GM12801 (cell line): ENCODE data around the gene EGFLAM.

Experiments
- TF ChIP-seq, protein P1 (sequence below): IDR thresholded peaks from one replicate; pipeline ENCODE4 v1.5.1; 2011; ENCODE audit warnings: control low read depth; ENCODE audit not compliant: insufficient read length; ENCODE audit errors: extremely low read depth

Gene EGFLAM

DNA sequence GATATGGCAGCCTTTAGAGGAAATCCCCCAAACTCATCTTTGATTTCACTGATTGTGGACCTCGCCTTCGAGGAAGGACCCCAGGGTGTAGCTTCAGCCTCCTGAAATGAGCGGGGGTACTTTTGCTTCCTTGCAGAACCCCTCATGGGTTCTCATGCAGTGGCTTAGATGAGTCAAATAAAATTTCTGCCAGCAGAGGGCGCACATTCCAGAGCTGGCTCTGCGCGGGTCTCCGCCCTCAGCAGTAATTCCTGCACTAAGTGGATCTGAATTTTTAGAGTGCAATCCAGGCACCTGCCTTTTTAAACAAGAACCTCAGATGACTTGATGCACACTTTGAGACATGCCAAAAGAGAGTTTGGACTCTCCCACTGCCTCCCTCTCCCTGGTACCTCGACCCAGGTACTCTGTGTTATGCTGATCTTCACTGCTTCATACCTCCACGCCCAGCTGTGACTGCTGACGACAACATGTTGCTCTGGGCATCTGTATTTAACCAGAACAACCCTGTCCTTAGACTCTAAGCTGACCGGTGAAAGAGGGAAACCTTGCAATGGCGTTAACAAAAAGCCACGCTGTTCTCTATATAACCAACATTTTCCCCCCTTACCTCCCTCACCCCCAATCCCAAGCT, 7.3 kb downstream of the EGFLAM start:
- TF ChIP-seq, protein P1, sequence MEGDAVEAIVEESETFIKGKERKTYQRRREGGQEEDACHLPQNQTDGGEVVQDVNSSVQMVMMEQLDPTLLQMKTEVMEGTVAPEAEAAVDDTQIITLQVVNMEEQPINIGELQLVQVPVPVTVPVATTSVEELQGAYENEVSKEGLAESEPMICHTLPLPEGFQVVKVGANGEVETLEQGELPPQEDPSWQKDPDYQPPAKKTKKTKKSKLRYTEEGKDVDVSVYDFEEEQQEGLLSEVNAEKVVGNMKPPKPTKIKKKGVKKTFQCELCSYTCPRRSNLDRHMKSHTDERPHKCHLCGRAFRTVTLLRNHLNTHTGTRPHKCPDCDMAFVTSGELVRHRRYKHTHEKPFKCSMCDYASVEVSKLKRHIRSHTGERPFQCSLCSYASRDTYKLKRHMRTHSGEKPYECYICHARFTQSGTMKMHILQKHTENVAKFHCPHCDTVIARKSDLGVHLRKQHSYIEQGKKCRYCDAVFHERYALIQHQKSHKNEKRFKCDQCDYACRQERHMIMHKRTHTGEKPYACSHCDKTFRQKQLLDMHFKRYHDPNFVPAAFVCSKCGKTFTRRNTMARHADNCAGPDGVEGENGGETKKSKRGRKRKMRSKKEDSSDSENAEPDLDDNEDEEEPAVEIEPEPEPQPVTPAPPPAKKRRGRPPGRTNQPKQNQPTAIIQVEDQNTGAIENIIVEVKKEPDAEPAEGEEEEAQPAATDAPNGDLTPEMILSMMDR, result no peak

DNA sequence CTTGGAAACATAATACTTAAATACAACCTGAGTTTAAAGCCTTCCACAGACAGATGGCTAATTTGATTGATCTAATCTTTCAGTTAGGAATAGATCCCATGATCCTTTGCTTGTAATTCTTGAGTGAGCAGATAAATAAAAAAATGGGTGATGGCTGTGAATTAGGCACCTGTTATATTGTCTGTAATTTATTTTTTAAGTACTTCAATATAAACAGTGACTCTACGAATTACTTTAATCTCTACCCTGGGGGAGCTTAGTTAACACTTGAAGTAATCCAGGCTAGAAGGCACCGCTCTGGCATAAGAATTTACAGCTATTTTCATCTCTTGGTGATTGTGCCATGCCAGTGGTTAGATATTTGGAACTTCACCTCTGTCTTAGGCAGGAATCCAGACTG, 9.0 kb downstream of the EGFLAM start:
- TF ChIP-seq, protein P1, result no peak

DNA sequence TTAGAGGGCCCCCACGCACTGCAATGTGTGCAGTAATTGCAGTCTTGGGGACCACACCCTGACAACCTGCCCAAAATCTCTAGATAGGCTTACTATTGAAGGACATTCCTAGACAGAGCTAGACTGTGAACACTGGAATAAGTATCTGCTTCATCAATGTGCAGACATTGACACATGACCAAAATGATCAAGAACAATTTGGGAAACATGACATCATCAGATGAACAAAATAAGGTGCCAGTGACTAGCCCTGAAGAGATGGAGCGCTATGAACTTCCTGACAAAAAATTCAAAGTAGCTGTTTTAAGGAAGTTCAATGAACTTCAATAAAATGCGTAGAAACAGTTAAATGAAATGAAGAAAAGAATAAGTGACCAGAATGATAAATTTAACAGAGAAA, 15.3 kb downstream of the EGFLAM start:
- TF ChIP-seq, protein P1, result no peak

DNA sequence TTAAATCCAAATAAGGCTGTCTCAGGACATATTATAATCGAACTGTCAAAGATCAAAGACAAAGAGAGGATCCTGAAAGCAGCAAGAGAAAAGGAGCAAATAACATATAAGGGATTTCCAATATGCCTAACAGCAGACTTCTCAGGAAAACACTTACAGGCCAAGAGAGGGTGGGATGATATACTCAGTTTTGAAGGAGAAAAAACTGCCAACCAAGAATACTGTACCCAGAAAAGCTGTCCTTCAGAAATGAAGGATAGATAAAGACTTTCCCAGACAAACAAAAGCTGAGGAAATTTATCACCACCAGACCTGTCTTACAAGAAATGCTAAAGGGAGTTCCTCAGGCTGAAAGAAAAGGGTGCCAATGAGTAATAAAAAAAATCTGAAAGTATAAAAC, 16.0 kb downstream of the EGFLAM start:
- TF ChIP-seq, protein P1, result no peak

DNA sequence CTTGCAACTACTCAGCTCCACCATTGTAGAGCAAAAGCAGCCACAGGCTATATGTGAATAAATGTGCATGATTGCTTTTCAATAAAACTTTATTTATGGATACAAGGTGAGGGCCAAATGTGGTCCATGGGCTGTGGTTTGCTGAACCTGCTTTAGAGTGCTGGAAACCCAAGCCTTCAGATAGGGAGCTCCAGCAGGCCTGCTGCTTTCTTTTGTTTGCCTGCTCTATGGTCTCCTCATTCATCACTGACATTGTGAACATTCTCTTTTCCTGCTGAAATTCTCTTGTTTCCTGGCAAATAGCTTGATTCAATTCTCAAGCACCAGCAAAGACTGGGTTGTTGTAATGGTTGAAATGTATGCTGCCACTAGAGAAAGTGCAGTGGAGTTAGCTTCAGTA, 26.0 kb downstream of the EGFLAM start:
- TF ChIP-seq, protein P1, result no peak

DNA sequence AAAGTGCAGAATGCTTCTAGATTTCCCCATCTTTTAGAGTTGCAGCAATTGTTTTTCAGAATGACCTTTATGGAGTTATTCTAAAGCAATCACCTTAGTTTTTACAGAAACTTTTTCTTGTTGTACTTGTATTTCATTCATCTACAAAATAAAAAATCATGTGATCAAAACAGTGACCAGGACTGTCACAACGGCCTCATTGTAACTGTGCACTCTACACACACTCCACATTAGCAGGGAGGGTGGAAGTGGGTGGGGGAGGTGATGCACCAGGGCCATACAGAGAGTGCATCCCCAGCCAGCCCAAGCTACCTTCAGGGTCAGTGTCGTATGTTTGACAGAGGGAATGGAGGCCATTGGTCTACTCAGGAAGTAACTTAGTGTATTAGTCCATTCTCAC, 26.9 kb downstream of the EGFLAM start:
- TF ChIP-seq, protein P1, result no peak

DNA sequence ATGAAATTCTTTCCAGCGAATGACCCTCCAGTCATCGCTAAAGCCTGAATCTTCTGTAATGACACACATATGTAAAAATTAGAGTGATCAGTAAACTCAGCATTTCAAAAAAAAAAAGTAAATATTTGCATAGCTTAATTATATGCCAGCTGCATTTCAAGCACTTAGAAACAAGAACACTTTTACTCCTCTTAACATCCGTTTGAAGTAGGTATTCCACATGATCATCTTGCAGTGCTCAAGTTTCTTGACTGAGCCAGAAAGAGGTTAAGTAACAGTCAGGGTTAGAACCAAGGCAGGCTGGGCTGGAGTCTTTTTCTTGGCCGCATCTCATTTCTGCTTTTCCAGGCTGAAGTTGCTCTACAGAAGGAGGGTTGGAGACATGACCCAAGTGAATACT, 27.6 kb downstream of the EGFLAM start:
- TF ChIP-seq, protein P1, result no peak
